HepG2 (cell line): Measurements from ENCODE around the gene CNKSR3.

ENCODE experiments used
- ESRRA ChIP-seq: sonication (generic); formaldehyde crosslinking; IDR thresholded peaks from 2 replicates; pipeline ENCODE4 v1.5.1; 2020; ENCODE audit warnings: mild to moderate bottlenecking, low read depth, missing genetic modification reagents
- POLR2A ChIP-seq, 2 experiments: IDR thresholded peaks; 2 replicates each; pipeline ENCODE4 v1.6.1; 2011; ENCODE audit warnings: low read depth in 2 of 2, low read length in 2 of 2, mild to moderate bottlenecking in 1 of 2, moderate library complexity in 1 of 2; ENCODE audit not compliant: insufficient read depth in 1 of 2
- SPEN ChIP-seq: sonication (generic); formaldehyde crosslinking; IDR thresholded peaks from 2 replicates; pipeline ENCODE4 v1.5.1; 2020; ENCODE audit warnings: low read depth, mild to moderate bottlenecking, missing genetic modification reagents
- SUZ12 ChIP-seq: fragments of 150-350 bp; IDR thresholded peaks from 2 replicates; pipeline ENCODE4 v1.6.1; 2014; ENCODE audit warnings: low read depth, low read length
- TBL1XR1 ChIP-seq: fragments of 150-350 bp; IDR thresholded peaks from 2 replicates; pipeline ENCODE4 v1.6.1; 2014; ENCODE audit warnings: borderline replicate concordance, low read length; ENCODE audit not compliant: partially characterized antibody
- ZBTB21 ChIP-seq: sonication (generic); formaldehyde crosslinking; IDR thresholded peaks from 2 replicates; pipeline ENCODE4 v1.4.0; 2020; ENCODE audit warnings: missing genetic modification reagents
- ZNF792 ChIP-seq: IDR thresholded peaks from 2 replicates; pipeline ENCODE4 v1.6.1; 2016
- TF ChIP-seq, protein P1 (sequence below): IDR thresholded peaks from 2 replicates; pipeline ENCODE4 v1.6.1; 2016; ENCODE audit warnings: low read depth, borderline replicate concordance
- TF ChIP-seq, protein P2 (sequence below): sonication (generic); formaldehyde crosslinking; IDR thresholded peaks from 2 replicates; pipeline ENCODE4 v1.8.1; 2022; ENCODE audit warnings: mild to moderate bottlenecking, missing genetic modification reagents

DNA sequence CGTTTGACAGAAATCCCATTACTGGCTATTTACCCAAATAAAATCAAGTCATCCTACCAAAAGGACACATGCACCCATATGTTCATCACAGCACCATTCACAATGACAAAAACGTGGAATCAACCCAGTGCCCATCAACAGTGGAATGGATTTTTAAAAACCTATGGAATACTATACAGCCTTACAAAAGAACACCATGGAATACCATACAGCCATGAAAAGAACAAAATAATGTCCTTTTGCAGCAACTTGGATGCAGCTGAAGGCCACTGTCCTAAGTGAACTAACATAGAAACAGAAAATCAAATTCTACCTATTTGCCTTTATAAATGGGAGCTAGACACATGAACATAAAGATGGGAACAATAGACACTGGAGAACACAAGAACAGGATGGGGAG lies 136.5 kb downstream of the CNKSR3 start:
- TF ChIP-seq, protein P1, sequence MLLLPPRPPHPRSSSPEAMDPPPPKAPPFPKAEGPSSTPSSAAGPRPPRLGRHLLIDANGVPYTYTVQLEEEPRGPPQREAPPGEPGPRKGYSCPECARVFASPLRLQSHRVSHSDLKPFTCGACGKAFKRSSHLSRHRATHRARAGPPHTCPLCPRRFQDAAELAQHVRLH (CRISPR knock-in tag), result no peak
- TF ChIP-seq POLR2A (IDR thresholded peaks at IDR 0.05; ENCODE audit: insufficient read depth in 1 of 2, low read depth in 2 of 2, low read length in 2 of 2), result no peak
- TF ChIP-seq, protein P2, sequence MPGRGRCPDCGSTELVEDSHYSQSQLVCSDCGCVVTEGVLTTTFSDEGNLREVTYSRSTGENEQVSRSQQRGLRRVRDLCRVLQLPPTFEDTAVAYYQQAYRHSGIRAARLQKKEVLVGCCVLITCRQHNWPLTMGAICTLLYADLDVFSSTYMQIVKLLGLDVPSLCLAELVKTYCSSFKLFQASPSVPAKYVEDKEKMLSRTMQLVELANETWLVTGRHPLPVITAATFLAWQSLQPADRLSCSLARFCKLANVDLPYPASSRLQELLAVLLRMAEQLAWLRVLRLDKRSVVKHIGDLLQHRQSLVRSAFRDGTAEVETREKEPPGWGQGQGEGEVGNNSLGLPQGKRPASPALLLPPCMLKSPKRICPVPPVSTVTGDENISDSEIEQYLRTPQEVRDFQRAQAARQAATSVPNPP (CRISPR knock-in tag), result no peak
- TF ChIP-seq SUZ12, result no peak
- no peak for TF ChIP-seq ESRRA
- TF ChIP-seq ZBTB21 (CRISPR knock-in tag), result no peak
- no peak for TF ChIP-seq ZNF792 (CRISPR knock-in tag)
- no peak for TF ChIP-seq TBL1XR1
- TF ChIP-seq SPEN (CRISPR knock-in tag), result no peak
